Neuronal stem cell (in vitro differentiated cells): ENCODE data around the gene SPNS2.

Experiments used
- DNase-seq: peaks from one replicate; pipeline ENCODE4 v3.0.0-alpha.2; 2013; ENCODE audit warnings: low spot score
- H2AFZ ChIP-seq: one replicate; pipeline ENCODE4 v1.6.1; 2013; ENCODE audit warnings: mild to moderate bottlenecking, low read length, inconsistent platforms
- H2AK5ac ChIP-seq: 2 replicates; pipeline ENCODE4 v1.6.1; 2013; ENCODE audit warnings: low read depth, mild to moderate bottlenecking, inconsistent platforms, low read length, moderate library complexity, mixed read lengths
- H2BK120ac ChIP-seq: 2 replicates; pipeline ENCODE4 v1.6.1; 2013; ENCODE audit warnings: low read depth, mild to moderate bottlenecking, inconsistent platforms, low read length, moderate library complexity, mixed read lengths
- H2BK12ac ChIP-seq: one replicate; pipeline ENCODE4 v1.6.1; 2013; ENCODE audit warnings: low read length, inconsistent platforms
- H2BK15ac ChIP-seq: 2 replicates; pipeline ENCODE4 v1.6.1; 2013; ENCODE audit warnings: mild to moderate bottlenecking, low read length, inconsistent platforms, mixed read lengths
- H2BK5ac ChIP-seq: one replicate; pipeline ENCODE4 v1.6.1; 2013; ENCODE audit warnings: inconsistent platforms, mild to moderate bottlenecking, low read length, moderate library complexity
- H3K14ac ChIP-seq: one replicate; pipeline ENCODE4 v1.6.1; 2013; ENCODE audit warnings: low read length, inconsistent platforms
- H3K18ac ChIP-seq: 2 replicates; pipeline ENCODE4 v1.6.1; 2013; ENCODE audit warnings: low read length, inconsistent platforms
- H3K23ac ChIP-seq: 2 replicates; pipeline ENCODE4 v1.6.1; 2013; ENCODE audit warnings: low read depth, mild to moderate bottlenecking, mixed read lengths, low read length, inconsistent platforms; ENCODE audit not compliant: poor library complexity
- H3K27ac ChIP-seq: replicated peaks from 3 replicates; pipeline ENCODE4 v1.5.1; 2013; ENCODE audit warnings: low read length, inconsistent platforms
- H3K27me3 ChIP-seq, 3 experiments: 2 replicates each; pipeline ENCODE4 v1.6.1; 2013; ENCODE audit warnings: low read length in 3 of 3, mild to moderate bottlenecking in 2 of 3, inconsistent platforms in 1 of 3, low read depth in 1 of 3, mixed read lengths in 1 of 3, moderate library complexity in 1 of 3; ENCODE audit not compliant: control insufficient read depth in 3 of 3, insufficient read depth in 3 of 3
- H3K36me3 ChIP-seq, 2 donors: replicated peaks in 1 of 2; 2 replicates each; pipeline ENCODE4 v1.6.1; 2013; ENCODE audit warnings: low read length in 2 of 2; ENCODE audit not compliant: control insufficient read depth in 2 of 2, insufficient read depth in 2 of 2
- H3K4ac ChIP-seq: 2 replicates; pipeline ENCODE4 v1.6.1; 2013; ENCODE audit warnings: inconsistent platforms, mild to moderate bottlenecking, low read length, moderate library complexity
- H3K4me1 ChIP-seq, 2 donors: 1 replicate in 1 of 2; 2 replicates in 1 of 2; pipeline ENCODE4 v1.6.1; 2013; ENCODE audit warnings: low read length in 2 of 2, low read depth in 1 of 2; ENCODE audit not compliant: control insufficient read depth in 2 of 2, insufficient read depth in 1 of 2
- H3K4me2 ChIP-seq: one replicate; pipeline ENCODE4 v1.6.1; 2013; ENCODE audit warnings: mild to moderate bottlenecking, low read length, inconsistent platforms; ENCODE audit not compliant: insufficient read depth, poor library complexity, severe bottlenecking
- H3K4me3 ChIP-seq, 2 donors: 2 replicates each; pipeline ENCODE4 v1.5.1; 2013; ENCODE audit warnings: low read length in 2 of 2, mild to moderate bottlenecking in 2 of 2, inconsistent platforms in 1 of 2, moderate library complexity in 1 of 2
- H3K79me1 ChIP-seq: one replicate; pipeline ENCODE4 v1.6.1; 2013; ENCODE audit warnings: low read depth, mild to moderate bottlenecking, inconsistent platforms, low read length, moderate library complexity
- H3K9ac ChIP-seq: one replicate; pipeline ENCODE4 v1.6.1; 2013; ENCODE audit warnings: mild to moderate bottlenecking, low read depth, low read length, inconsistent platforms; ENCODE audit not compliant: poor library complexity
- H3K9me3 ChIP-seq, 2 donors: replicated peaks in 1 of 2; 2 replicates each; pipeline versions ENCODE3 to v1.6.1; 2013; ENCODE audit warnings: low read length in 2 of 2, mild to moderate bottlenecking in 2 of 2, inconsistent platforms in 1 of 2, low read depth in 1 of 2, mixed read lengths in 1 of 2, moderate library complexity in 1 of 2; ENCODE audit not compliant: control insufficient read depth in 2 of 2, insufficient read depth in 1 of 2
- H4K8ac ChIP-seq: one replicate; pipeline ENCODE4 v1.6.1; 2013; ENCODE audit warnings: low read depth, mild to moderate bottlenecking, inconsistent platforms, low read length, moderate library complexity
- H4K91ac ChIP-seq: one replicate; pipeline ENCODE4 v1.6.1; 2013; ENCODE audit warnings: low read length, low read depth, mild to moderate bottlenecking, inconsistent platforms; ENCODE audit not compliant: poor library complexity
- whole genome bisulfite sequencing, 2 donors: extraction: QIAGEN DNeasy Blood & Tissue Kit; methylation state at CpG; one replicate each; pipeline ENCODE4 v1.1.7; 2013; ENCODE audit warnings: missing lambda C conversion rate in 2 of 2, mixed read lengths in 1 of 2; ENCODE audit not compliant: insufficient read length in 2 of 2, insufficient replicate concordance in 1 of 2; ENCODE audit errors: extremely low coverage in 2 of 2; 5-methylcytosine and 5-hydroxymethylcytosine counted together

Gene SPNS2

GRCh38 chr17:4573115-4573514 is 74.4 kb downstream of the SPNS2 start:
- Histone ChIP-seq H3K23ac (no peak overlapping the region), H3K4me3 (no peak overlapping the region), H3K4me2 (no peak overlapping the region), H4K91ac (no peak overlapping the region), H2BK120ac (no peak overlapping the region), H3K18ac (no peak overlapping the region), H2BK12ac (no peak overlapping the region), H3K27ac (no peak overlapping the region), H3K9me3 (no peaks in the 10 kb centered on the region), H3K9ac (no peak overlapping the region), H3K36me3 (no peaks in the 10 kb centered on the region), H3K27me3 (peaks cover 0 to 3% (median 0%) of the 10 kb centered on the region in 3 experiments), H3K4ac (no peak overlapping the region), H3K14ac (no peak overlapping the region), H2BK15ac (no peak overlapping the region), H4K8ac (no peak overlapping the region), H2BK5ac (no peak overlapping the region), H2AK5ac (no peak overlapping the region), H2AFZ (no peak overlapping the region), H3K79me1 (no peaks in the 10 kb centered on the region), H3K4me1 (peaks cover 17 to 24% of the 10 kb centered on the region in 2 donors)
- DNase-seq: no peak
- no CpG with 5 or more reads among the region's 4 CpGs for WGBS, 2 donors

- H2AFZ ChIP-seq: no peak overlapping the region
- no CpG with 5 or more reads among the region's 7 CpGs for WGBS, 2 donors
- no peak overlapping the region for H2BK5ac ChIP-seq
- H3K14ac ChIP-seq: no peak overlapping the region
- no peak overlapping the region for H3K4me3 ChIP-seq
- peak overlapping the region; percentile 88 for H3K18ac ChIP-seq
- H3K23ac ChIP-seq: no peak overlapping the region
- H2AK5ac ChIP-seq: no peak overlapping the region
- no peak for DNase-seq
- peaks cover 17 to 21% of the 10 kb centered on the region in 2 donors for H3K4me1 ChIP-seq
- H3K27me3 ChIP-seq: peaks cover 0 to 3% (median 0%) of the 10 kb centered on the region in 3 experiments
- H2BK12ac ChIP-seq: peak overlapping the region; percentile 79
- no peak overlapping the region for H4K8ac ChIP-seq
- no peak overlapping the region for H2BK120ac ChIP-seq
- no peak overlapping the region for H3K27ac ChIP-seq
- no peak overlapping the region for H3K4me2 ChIP-seq
- H2BK15ac ChIP-seq: peak overlapping the region; percentile 79
- no peaks in the 10 kb centered on the region for H3K9me3 ChIP-seq
- H3K9ac ChIP-seq: peak overlapping the region; percentile 73
- H3K36me3 ChIP-seq: no peaks in the 10 kb centered on the region
- no peak overlapping the region for H4K91ac ChIP-seq
- H3K79me1 ChIP-seq: no peaks in the 10 kb centered on the region
- H3K4ac ChIP-seq: no peak overlapping the region
These were observed 75.0 kb downstream of the SPNS2 start for GRCh38 chr17:4573669-4574068.

GRCh38 chr17:4574448-4575045 is 75.9 kb downstream of the SPNS2 start:
- Histone ChIP-seq H3K9me3 (peaks cover 0 to 2% of the 10 kb centered on the region in 2 donors), H4K8ac (no peak overlapping the region), H3K79me1 (no peaks in the 10 kb centered on the region), H2BK15ac (no peak overlapping the region), H3K4ac (no peak overlapping the region), H2AK5ac (no peak overlapping the region), H3K36me3 (no peaks in the 10 kb centered on the region), H2BK5ac (no peak overlapping the region), H3K4me1 (peaks cover 17 to 19% of the 10 kb centered on the region in 2 donors), H3K4me3 (no peak overlapping the region), H4K91ac (no peak overlapping the region), H3K4me2 (no peak overlapping the region), H3K27me3 (peaks cover 0 to 3% (median 0%) of the 10 kb centered on the region in 3 experiments), H2BK120ac (no peak overlapping the region), H3K27ac (no peak overlapping the region), H2BK12ac (peak overlapping the region; percentile 2), H3K14ac (no peak overlapping the region), H2AFZ (no peak overlapping the region), H3K9ac (no peak overlapping the region), H3K18ac (peak overlapping the region; percentile 76), H3K23ac (no peak overlapping the region)
- DNase-seq: no peak
- WGBS, 2 donors: no CpG with 5 or more reads among the region's 9 CpGs

GRCh38 chr17:4576161-4576558 is 77.5 kb downstream of the SPNS2 start:
- Histone ChIP-seq H3K9ac (peak overlapping the region; percentile 35), H2AK5ac (peak overlapping the region; percentile 100), H3K4me3 (no peak overlapping the region), H3K36me3 (no peaks in the 10 kb centered on the region), H4K8ac (no peak overlapping the region), H3K4me2 (no peak overlapping the region), H3K14ac (peak overlapping the region; percentile 59), H3K27ac (peak overlapping the region; percentile 84), H2BK12ac (peak overlapping the region; percentile 95), H3K79me1 (peaks cover 3% of the 10 kb centered on the region), H3K18ac (peak overlapping the region; percentile 97), H4K91ac (peak overlapping the region; percentile 99), H3K9me3 (peaks cover 0 to 2% of the 10 kb centered on the region in 2 donors), H2BK5ac (peak overlapping the region; percentile 98), H3K27me3 (peaks cover 0 to 16% (median 0%) of the 10 kb centered on the region in 3 experiments), H3K4me1 (peaks cover 16 to 17% of the 10 kb centered on the region in 2 donors), H3K23ac (no peak overlapping the region), H2AFZ (peak overlapping the region; percentile 91), H2BK15ac (peak overlapping the region; percentile 90), H3K4ac (peak overlapping the region; percentile 77), H2BK120ac (peak overlapping the region; percentile 99)
- no peak for DNase-seq
- no CpG with 5 or more reads among the region's 6 CpGs for WGBS, 2 donors
